GM13977 (cell line): ENCODE data around the gene ARHGAP24.
A peak's percentile ranks its signal among the peaks of the same experiment; 100 is the strongest.

Experiments
- DNase-seq: peaks from one replicate; pipeline ENCODE4 v3.0.0; 2012; ENCODE audit warnings: low spot score
- CTCF ChIP-seq: IDR thresholded peaks from 2 replicates; pipeline ENCODE4 v1.5.1; 2012; ENCODE audit warnings: mild to moderate bottlenecking, control low read depth; ENCODE audit not compliant: insufficient read depth; ENCODE audit errors: extremely low read depth, missing control alignments
- in situ Hi-C: fragments of 300-500 bp; cut with MboI; formaldehyde crosslinking; loops from one replicate; pipeline ENCODE4 v1.12.0; 2022; ENCODE audit warnings: low sequenced_read_pairs, low pct_unique_long_range_greater_than_20kb, mixed read lengths, inconsistent platforms; ENCODE audit not compliant: unreplicated experiment

The ARHGAP24 gene

GRCh38 chr4:85724791-85725563 lies 250.0 kb downstream of the ARHGAP24 start:
- in situ Hi-C loops = no loop called here
- DNase-seq = no peak
- TF ChIP-seq CTCF = no peak

DNA sequence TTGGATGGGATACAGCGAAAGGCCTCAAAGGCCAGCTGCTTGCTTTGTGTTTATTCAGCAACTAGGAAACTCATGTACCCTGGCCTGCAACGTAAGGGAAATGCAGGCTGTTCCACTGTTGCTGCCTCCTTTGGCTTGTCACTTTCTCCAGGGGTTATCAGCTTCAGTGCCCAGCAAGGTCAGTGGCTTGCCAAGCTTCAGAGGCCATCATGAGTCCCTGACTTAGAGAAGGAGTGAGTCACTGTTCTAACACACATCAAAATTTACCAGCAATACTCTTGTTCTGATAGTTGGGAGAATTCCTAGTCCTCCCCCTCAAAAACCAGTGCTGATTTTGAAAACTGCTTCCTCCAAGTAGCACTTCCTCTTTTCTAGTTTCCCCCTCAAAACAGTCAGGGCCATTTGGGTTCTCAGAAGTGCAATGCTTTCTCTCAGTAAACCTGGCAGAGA lies 250.8 kb downstream of the ARHGAP24 start:
- in situ Hi-C loops = no loop called here
- DNase-seq = peak; percentile 15
- no peak for TF ChIP-seq CTCF

DNA sequence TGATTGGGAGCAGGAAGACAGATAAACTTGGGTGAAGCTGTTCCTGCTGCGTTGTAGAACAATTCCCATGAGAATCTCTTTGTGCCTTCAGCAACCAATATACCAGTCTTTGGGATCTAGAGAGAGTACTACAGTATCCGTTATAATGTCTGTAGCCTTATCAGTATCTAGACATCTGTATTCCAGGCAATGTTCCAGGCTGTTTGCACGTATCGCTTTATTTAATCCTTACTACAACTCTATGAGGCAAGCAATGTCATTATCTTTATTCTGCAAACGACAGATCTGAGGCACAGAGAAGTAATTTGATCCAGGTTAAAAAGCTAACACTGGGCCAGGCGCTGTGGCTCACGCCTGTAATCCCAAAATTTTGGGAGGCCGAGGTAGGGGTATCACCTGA lies 251.6 kb downstream of the ARHGAP24 start:
- in situ Hi-C loops = no loop called here
- no peak for TF ChIP-seq CTCF
- no peak for DNase-seq

DNA sequence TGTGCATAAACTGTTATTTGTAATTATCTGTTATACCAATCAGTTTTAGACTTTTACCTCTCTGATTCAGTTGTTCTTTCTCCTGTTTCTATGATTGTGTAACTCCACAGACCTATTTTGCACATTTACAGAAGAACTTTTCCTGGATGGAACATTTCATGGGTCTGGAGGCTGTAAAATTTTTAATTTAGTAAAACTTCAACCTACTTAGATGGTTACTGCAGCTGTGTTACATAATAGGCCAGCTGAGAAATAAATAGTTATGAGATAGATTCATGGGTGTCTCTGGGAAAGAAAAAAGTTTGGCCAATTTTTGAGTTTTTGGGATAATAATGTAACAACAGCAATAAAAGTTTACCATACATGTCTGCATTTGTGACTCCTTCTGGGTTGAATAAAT lies 253.5 kb downstream of the ARHGAP24 start:
- no peak for DNase-seq
- TF ChIP-seq CTCF = no peak
- in situ Hi-C loops = no loop called here

DNA sequence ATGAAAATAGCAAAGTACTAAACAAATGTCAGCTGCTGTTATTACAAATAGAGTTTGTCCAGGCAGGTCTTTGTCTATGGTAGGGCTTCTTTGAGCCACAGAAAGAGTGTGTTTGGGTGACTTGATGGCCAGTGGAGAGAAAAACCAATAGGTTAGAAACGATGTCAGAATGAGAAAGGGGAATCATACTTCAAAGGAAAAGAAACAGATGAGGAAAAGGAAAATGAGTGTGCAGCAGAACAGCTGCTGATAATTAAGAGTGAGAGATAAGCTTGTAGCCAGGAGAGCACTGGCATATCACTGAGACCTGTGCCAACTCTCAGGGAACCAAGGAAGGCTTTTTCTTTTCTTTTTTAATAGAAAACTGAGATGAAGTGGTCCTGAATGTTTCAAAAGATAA lies 257.2 kb downstream of the ARHGAP24 start:
- in situ Hi-C loops = no loop called here
- no peak for TF ChIP-seq CTCF
- DNase-seq = no peak

DNA sequence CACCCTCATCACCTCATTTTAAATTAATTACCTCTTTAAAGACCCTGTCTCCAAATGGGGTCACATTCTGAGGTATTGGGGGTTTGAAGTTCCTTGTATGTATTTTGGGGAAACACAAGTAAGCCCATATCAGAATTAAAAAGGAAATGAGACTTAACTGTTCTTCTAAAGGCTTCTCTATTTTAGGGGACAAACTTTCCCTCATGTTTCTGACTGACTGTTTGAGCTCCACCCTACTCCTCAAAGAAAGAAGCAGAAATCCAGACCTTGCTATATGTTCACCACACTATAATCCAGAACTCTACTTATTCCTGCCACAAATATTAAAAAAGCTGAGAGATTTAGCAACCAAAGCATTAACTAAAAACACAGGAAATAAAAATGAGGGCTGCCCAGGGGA lies 258.8 kb downstream of the ARHGAP24 start:
- no peak for TF ChIP-seq CTCF
- in situ Hi-C loops = no loop called here
- DNase-seq = no peak

GRCh38 chr4:85734424-85734831 lies 259.5 kb downstream of the ARHGAP24 start:
- no peak for DNase-seq
- no peak for TF ChIP-seq CTCF
- in situ Hi-C loops = no loop called here
